NCI-H128 (cell line): ENCODE measurements around the gene CC2D2A.

Experiments used
- DNase-seq: peaks from one replicate; lab custom pipeline; 2025; ENCODE audit not compliant: unreplicated experiment; lab: John Stamatoyannopoulos, UW

Gene CC2D2A

GRCh38 chr4:15459706-15460105, 10.0 kb upstream of the CC2D2A start:
- no peak for DNase-seq

GRCh38 chr4:15466596-15466995, 3.1 kb upstream of the CC2D2A start:
- no peak for DNase-seq

GRCh38 chr4:15470128-15470475, 420 bp downstream of the CC2D2A start:
- DNase-seq: no peak

GRCh38 chr4:15476396-15476795, 6.7 kb downstream of the CC2D2A start:
- no peak for DNase-seq

- no peak for DNase-seq
These were observed 9.0 kb downstream of the CC2D2A start for GRCh38 chr4:15478724-15479088.

GRCh38 chr4:15479089-15479912, 9.6 kb downstream of the CC2D2A start:
- DNase-seq: no peak

- DNase-seq: no peak
These were observed 10.2 kb downstream of the CC2D2A start for GRCh38 chr4:15479913-15480185.

GRCh38 chr4:15481961-15482745, 12.5 kb downstream of the CC2D2A start:
- no peak for DNase-seq

- DNase-seq: no peak
These were observed 13.2 kb downstream of the CC2D2A start for GRCh38 chr4:15482842-15483241.

GRCh38 chr4:15488136-15488535, 18.5 kb downstream of the CC2D2A start:
- no peak for DNase-seq

- no peak for DNase-seq
These were observed 19.2 kb downstream of the CC2D2A start for GRCh38 chr4:15488658-15489470.

- DNase-seq: no peak
These were observed 19.9 kb downstream of the CC2D2A start for GRCh38 chr4:15489551-15489950.

- DNase-seq: no peak
These were observed 23.7 kb downstream of the CC2D2A start for GRCh38 chr4:15493411-15493810.

- no peak for DNase-seq
These were observed 25.9 kb downstream of the CC2D2A start for GRCh38 chr4:15495621-15496020.

- DNase-seq: no peak
These were observed 28.7 kb downstream of the CC2D2A start for GRCh38 chr4:15498356-15498755.

- DNase-seq: no peak
These were observed 31.0 kb downstream of the CC2D2A start for GRCh38 chr4:15500701-15501100.

- no peak for DNase-seq
These were observed 32.3 kb downstream of the CC2D2A start for GRCh38 chr4:15501941-15502340.

GRCh38 chr4:15502384-15502783, 32.7 kb downstream of the CC2D2A start:
- DNase-seq: no peak

GRCh38 chr4:15504041-15504440, 34.4 kb downstream of the CC2D2A start:
- DNase-seq: no peak

GRCh38 chr4:15506464-15506863, 36.8 kb downstream of the CC2D2A start:
- DNase-seq: no peak

GRCh38 chr4:15507679-15508078, 38.0 kb downstream of the CC2D2A start:
- DNase-seq: no peak

- no peak for DNase-seq
These were observed 41.3 kb downstream of the CC2D2A start for GRCh38 chr4:15510961-15511360.
